Activated CD8-positive, alpha-beta memory T cell treated with anti-CD3 and anti-CD28 coated beads for 4 hours (primary cell): ENCODE results near the gene PROKR1.
"Not testable (repeated sequence)": the region's sequence is repeated elsewhere in the genome, so short reads cannot be mapped to it uniquely, and the experiment has no call there.

Source experiments
- DNase-seq, 2 donors: peaks; one replicate each; pipeline ENCODE4 v3.0.0-alpha.2; 2020; ENCODE audit warnings: low read depth in 2 of 2

The PROKR1 gene

GRCh38 chr2:68658266-68658665, 14.9 kb downstream of the PROKR1 start:
- DNase-seq = no peak

GRCh38 chr2:68659081-68659480, 15.7 kb downstream of the PROKR1 start:
- no peak for DNase-seq

GRCh38 chr2:68660658-68661057, 17.3 kb downstream of the PROKR1 start:
- no peak for DNase-seq

- no peak for DNase-seq
These were observed 19.1 kb downstream of the PROKR1 start for GRCh38 chr2:68662466-68662865.

GRCh38 chr2:68663371-68664156, 20.2 kb downstream of the PROKR1 start:
- DNase-seq = no peak

DNA sequence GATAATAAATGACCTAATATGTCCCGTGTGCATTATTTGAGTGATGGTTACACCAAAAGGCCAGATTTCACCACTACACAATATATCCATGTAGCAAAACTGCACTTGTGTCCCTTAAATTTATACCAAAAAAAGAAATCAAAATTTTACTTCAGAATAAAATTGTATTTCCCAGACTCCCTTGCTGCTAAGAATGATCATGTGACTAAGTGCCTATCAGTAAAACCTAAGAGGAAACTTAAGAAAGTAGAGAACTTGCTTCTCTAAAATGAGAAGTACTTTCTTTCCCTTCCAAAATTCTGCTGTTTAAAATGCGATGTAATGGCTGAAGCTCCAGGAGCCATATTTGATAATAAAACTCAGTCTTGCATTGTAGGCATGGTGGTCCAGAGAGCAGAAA, 24.0 kb downstream of the PROKR1 start:
- DNase-seq = no peak

DNA sequence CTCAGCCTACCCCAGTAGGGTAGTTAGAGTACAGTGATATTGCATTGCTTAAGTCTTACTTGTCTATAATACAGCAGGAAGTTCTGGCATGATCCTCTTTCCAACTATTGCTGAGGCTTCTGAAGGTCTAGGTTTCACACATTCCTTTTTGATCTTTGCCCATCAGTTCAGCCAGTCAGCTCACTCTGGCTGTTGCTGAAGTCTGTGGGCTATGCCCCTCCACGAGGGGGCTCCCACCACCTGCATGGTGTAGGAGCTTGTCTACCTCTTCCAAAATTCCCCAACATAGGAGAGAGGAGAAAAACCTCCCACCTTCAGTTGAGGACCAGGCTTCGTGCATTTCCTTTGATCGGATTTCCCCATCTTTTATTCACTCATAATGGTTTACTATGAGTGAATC, 26.3 kb downstream of the PROKR1 start:
- DNase-seq = no peak

- no peak for DNase-seq
These were observed 28.6 kb downstream of the PROKR1 start for GRCh38 chr2:68671961-68672360.

DNA sequence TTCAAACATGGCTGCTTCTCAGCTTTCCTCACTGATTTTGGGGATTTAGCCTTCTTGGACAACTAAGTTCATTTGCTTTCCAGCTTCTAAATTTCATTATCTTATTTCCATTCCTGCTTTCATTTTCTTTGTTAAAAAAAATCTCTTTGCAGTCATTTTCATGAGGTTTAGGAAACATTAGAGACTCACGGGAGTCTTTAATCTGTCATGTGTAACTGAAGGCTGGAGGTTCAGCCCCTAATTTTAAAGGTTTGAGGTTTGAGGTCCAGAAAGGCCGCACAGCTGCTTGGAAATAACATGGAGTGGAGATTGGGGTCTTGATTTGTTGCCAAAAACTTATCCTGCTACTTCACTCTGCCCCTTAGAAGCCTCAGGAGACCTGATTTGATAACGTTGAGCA, 30.3 kb downstream of the PROKR1 start:
- DNase-seq = no peak

GRCh38 chr2:68675470-68675869, 32.1 kb downstream of the PROKR1 start:
- no peak for DNase-seq

- DNase-seq = not testable (repeated sequence)
These were observed 34.5 kb downstream of the PROKR1 start for GRCh38 chr2:68677837-68678236.

- DNase-seq = not testable (repeated sequence)
These were observed 36.0 kb downstream of the PROKR1 start for GRCh38 chr2:68679166-68679916.

DNA sequence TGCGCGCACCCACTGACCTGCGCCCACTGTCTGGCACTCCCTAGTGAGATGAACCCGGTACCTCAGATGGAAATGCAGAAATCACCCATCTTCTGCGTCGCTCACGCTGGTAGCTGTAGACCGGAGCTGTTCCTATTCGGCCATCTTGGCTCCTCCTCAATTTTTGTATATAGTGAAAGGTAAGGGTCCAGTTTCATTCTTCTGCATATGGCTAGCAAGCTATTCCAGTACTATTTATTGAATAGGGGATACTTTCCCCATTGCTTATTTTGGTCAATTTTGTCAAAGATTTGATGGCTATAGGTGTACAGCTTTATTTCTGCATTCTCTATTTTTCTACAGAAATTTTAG, 36.5 kb downstream of the PROKR1 start:
- DNase-seq = not testable (repeated sequence)

- DNase-seq = no peak
These were observed 40.8 kb downstream of the PROKR1 start for GRCh38 chr2:68684197-68684596.

GRCh38 chr2:68686178-68686577, 42.8 kb downstream of the PROKR1 start:
- no peak for DNase-seq

GRCh38 chr2:68687018-68687417, 43.6 kb downstream of the PROKR1 start:
- no peak for DNase-seq

- DNase-seq = no peak
These were observed 46.5 kb downstream of the PROKR1 start for GRCh38 chr2:68689553-68690537.

GRCh38 chr2:68690851-68691250, 47.5 kb downstream of the PROKR1 start:
- no peak for DNase-seq

GRCh38 chr2:68692511-68692910, 49.1 kb downstream of the PROKR1 start:
- DNase-seq = no peak

- DNase-seq = no peak
These were observed 50.6 kb downstream of the PROKR1 start for GRCh38 chr2:68693951-68694350.

DNA sequence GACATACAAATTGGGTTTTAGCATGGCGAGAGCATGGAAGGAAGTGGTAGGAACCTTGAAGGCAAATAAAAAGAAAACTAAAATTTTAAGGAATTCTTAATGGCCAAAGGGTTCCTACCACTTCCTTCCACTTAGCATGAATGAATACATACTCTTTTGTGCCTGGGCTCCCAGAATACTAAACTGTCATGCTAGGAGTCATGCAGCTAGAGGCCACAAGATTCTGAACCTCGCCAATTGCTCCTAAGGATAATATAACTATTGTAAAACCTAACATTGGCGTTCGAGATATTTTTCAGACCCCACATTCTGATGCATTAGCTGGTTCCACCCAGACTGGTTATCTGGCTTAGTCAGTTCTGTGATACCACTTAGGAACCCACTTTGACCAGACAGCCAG, 52.6 kb downstream of the PROKR1 start:
- no peak for DNase-seq

DNA sequence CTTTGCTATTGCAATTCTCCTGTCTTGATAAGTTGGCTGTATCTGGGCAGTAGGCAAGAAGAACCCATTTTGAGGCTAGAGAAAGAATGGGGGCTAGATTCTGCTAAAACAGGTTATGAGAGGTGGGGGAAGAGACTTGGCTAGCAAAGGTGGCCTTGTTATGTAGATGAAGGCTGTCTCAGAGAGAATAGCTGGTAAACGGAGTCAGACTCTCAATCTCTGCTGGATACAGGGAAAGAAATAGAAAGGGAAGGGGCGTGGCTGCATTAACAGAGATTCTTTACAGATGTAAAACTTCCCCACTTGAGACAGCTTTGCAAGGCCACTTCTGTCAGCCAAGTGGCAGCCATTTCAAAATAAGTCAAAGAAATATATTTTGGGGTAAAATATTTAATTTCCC, 53.2 kb downstream of the PROKR1 start:
- no peak for DNase-seq
